Duodenal mucosa (tissue), 2 donors: ENCODE data around the gene TANGO2.

Experiments
- H3K27ac ChIP-seq: one replicate; pipeline ENCODE4 v1.7.0; 2013; ENCODE audit warnings: low read depth, low read length
- H3K27me3 ChIP-seq, 2 donors: one replicate each; pipeline ENCODE4 v1.7.0; 2013; ENCODE audit warnings: low read length in 2 of 2, control low read depth in 1 of 2; ENCODE audit not compliant: insufficient read depth in 2 of 2, control insufficient read depth in 1 of 2
- H3K36me3 ChIP-seq, 2 donors: one replicate each; pipeline ENCODE4 v1.7.0; 2013; ENCODE audit warnings: low read length in 2 of 2, control low read depth in 1 of 2; ENCODE audit not compliant: insufficient read depth in 2 of 2, control insufficient read depth in 1 of 2
- H3K4me1 ChIP-seq, 2 donors: one replicate each; pipeline ENCODE4 v1.7.0; 2013; ENCODE audit warnings: low read length in 2 of 2, control low read depth in 1 of 2; ENCODE audit not compliant: insufficient read depth in 2 of 2, control insufficient read depth in 1 of 2
- H3K4me3 ChIP-seq, 2 donors: one replicate each; pipeline ENCODE4 v1.7.0; 2013; ENCODE audit warnings: low read length in 2 of 2, low read depth in 1 of 2
- H3K9ac ChIP-seq, 2 donors: one replicate each; pipeline ENCODE4 v1.7.0; 2013; ENCODE audit warnings: low read length in 2 of 2, low read depth in 1 of 2
- H3K9me3 ChIP-seq, 2 donors: one replicate each; pipeline ENCODE4 v1.7.0; 2013; ENCODE audit warnings: low read length in 2 of 2, control low read depth in 1 of 2; ENCODE audit not compliant: control insufficient read depth in 1 of 2

Gene TANGO2

DNA sequence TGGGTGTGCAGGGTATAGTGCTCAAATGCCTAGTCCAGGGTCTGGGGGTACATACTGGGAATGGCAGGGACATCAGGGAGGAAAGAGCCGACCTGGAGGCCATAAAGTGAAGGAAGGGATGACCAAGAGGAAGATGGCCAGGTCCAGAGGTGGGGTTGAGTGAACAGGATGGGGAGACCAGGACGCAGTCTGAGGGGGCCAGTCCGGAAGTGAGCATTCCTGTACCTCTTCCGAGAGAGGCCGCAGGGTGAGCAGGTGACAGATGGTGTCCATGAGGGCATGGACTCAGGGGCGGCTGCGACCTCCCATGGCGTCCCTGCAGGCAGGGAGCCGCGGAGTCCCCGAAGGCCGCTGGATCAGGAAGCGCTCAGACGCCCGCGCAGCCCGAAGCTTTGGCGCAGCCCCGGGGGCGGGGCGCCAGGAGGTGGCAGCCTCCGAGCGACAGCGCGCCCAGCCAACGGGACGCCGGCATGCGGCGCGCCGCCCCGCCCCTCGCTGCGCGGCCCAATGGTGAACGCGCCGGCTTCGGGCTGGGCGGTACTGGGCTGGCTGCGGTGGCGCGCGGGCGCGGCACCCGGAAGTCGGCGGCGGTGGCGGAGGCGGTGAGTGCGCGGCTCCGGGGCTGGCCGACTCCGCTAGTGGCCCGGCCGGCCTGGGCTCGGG, at the start of gene TANGO2:
TSS of gene TANGO2 (plus strand) at position 578 of the 663 bp plus-strand sequence. CDS start 15,689 bp downstream, outside the sequence.
- H3K36me3 ChIP-seq, result peaks cover 0 to 6% of the 10 kb centered on the region in 2 donors
- peak within 1 kb of the TSS; percentile 95 to 98 for H3K4me3 ChIP-seq
- peak within 1 kb of the TSS; percentile 73 for H3K27ac ChIP-seq
- peaks cover 12 to 13% of the 10 kb centered on the region in 2 donors for H3K27me3 ChIP-seq
- peak within 1 kb of the TSS; percentile 95 for H3K9ac ChIP-seq
- peaks cover 14 to 28% of the 10 kb centered on the region in 2 donors for H3K4me1 ChIP-seq
- H3K9me3 ChIP-seq, result no peaks in the 10 kb centered on the region

GRCh38 chr22:19971276-19972124, 49.4 kb upstream of the TANGO2 start:
- H3K27me3 ChIP-seq, result no peaks in the 10 kb centered on the region
- no peak overlapping the region for H3K27ac ChIP-seq
- no peak overlapping the region for H3K4me3 ChIP-seq
- H3K9me3 ChIP-seq, result no peaks in the 10 kb centered on the region
- peaks cover 7 to 11% of the 10 kb centered on the region in 2 donors for H3K4me1 ChIP-seq
- peaks cover 11 to 28% of the 10 kb centered on the region in 2 donors for H3K36me3 ChIP-seq
- H3K9ac ChIP-seq, result no peak overlapping the region

DNA sequence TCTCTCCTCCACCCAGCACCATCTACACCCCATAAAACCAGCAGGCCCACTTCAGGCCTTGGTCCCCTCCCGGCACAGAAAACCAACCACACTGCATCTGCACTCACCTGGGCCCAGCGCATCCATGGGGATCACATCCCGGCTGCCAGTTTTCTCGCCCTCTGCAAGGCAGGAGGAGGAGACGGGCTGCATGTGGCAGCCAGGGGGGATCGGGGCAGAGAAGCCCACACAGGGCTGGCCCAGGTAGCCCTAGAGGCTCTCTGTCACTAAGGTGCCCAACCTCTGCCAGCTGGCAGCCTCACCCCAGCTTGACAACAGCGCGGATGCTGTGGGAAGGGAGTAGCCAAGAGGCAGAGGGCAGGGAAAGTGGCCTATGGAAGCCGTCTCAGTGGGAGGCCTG, 48.7 kb upstream of the TANGO2 start:
- Histone ChIP-seq H3K27me3 (no peaks in the 10 kb centered on the region), H3K9me3 (no peaks in the 10 kb centered on the region), H3K4me3 (no peak overlapping the region), H3K36me3 (peaks cover 11 to 21% of the 10 kb centered on the region in 2 donors), H3K9ac (no peak overlapping the region), H3K4me1 (peaks cover 7 to 11% of the 10 kb centered on the region in 2 donors), H3K27ac (no peak overlapping the region)

DNA sequence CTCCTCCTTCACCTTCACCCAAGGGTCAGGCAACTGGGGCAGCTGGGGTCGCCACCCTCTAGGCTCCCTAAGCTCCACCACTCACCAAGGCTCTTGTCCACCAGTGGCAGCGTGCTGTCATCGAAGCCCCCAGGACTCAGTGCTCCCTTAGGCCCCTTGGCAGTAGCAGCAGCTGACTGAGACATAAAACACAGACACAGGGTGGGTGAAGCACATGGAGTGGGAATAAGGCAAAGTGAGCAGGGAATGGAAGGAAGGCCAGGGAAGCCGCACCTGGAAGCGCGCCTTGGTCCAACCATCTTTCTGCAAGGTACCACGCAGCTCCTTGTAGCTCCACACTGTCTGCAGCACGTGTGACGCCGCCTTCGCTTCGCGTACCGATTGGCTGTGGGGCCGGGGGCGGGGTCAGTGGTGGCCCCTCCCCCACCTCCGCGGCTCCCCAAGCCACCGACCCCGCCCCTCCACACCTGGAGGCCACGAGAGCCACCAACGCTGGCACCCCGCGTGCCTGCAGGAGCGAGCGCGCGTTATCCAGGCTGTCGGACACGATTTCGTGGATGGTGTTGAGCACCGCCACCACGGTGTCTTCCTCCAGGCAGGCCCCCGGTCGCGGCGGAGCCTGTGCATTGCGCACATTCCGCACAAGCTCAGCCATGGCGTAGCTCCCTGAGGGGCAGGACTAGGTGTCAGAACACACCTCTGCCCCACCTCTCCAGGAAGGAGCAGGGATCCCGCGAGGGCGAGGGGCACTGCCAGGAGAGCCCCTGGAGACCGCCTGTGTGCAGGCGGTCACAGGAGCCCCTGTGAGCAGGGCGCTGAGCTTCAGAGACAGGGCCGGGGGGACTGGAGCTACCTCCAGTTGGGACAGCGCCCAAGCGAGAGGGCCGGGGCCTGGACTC, 48.0 kb upstream of the TANGO2 start:
- no peak overlapping the region for H3K9ac ChIP-seq
- H3K4me3 ChIP-seq, result no peak overlapping the region
- H3K27me3 ChIP-seq, result no peaks in the 10 kb centered on the region
- H3K4me1 ChIP-seq, result peaks cover 7 to 11% of the 10 kb centered on the region in 2 donors
- no peak overlapping the region for H3K27ac ChIP-seq
- H3K36me3 ChIP-seq, result peaks cover 6 to 16% of the 10 kb centered on the region in 2 donors
- H3K9me3 ChIP-seq, result no peaks in the 10 kb centered on the region

DNA sequence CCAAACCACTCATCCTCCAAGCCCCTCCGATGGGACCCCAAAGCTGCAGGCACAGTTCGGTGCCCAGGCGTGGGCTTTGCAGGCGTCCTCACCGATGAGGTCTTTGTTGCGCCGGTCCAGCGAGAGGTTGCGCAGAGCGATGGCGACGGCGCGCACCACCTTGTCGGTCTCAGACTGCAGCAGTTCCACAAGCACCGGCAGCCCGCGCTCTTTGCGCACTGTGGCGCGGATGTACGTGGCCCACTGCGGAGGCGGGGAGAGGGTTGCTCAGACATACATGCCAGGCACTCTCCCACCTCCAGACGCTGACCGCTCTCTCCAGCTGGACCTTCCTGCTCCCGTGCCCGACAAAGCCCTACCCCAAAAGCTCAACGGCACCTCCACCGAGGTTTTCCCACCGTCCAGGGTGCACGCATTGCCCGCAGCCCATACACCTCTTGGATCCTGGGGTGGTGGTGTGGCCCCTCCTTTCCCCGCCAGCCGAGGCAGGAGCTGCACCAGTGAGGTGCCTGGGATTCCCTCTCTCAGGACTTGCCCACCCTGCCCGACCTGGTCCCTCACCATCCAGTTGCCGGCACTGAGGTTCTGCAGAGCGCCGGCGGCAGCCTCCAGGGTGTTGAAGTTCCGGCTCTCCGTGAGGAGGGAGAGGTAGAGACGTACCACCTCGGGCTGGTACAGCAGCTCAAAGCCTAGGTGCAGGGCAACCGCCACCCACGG, 47.2 kb upstream of the TANGO2 start:
- Histone ChIP-seq H3K27ac (no peak overlapping the region), H3K9ac (no peak overlapping the region), H3K36me3 (peaks cover 3 to 8% of the 10 kb centered on the region in 2 donors), H3K9me3 (no peaks in the 10 kb centered on the region), H3K27me3 (no peaks in the 10 kb centered on the region), H3K4me3 (no peak overlapping the region), H3K4me1 (peaks cover 7 to 11% of the 10 kb centered on the region in 2 donors)

DNA sequence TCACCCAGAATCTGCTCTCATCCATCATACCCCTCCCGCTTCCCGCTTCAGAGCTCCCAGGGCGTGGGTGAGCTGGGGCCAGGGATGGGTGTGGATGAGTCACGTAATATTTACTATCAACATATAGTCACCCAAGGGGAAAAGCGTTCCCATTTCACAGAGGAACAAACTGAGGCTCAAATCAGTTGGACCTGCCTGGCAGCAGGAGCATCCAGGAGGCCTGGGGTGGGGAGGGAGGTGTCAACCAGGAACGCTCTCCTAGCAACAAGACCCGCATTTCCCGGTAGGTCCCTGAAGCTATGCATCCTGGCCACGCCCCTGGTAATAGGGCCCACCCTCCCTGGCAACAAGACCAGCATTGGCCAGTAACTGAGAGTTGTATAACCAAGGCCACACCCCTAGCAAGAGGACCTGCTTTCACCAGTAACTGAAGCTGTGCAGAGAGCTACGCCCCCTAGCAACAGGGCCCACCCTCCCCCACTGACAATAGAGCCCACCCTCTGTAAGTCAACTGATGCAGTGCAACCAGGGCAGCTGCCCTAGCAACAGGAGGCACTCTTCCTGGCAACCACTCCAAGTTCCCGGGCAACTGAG, 46.5 kb upstream of the TANGO2 start:
- no peak overlapping the region for H3K4me3 ChIP-seq
- H3K27ac ChIP-seq, result no peak overlapping the region
- no peak overlapping the region for H3K9ac ChIP-seq
- H3K36me3 ChIP-seq, result peaks cover 0 to 6% of the 10 kb centered on the region in 2 donors
- H3K27me3 ChIP-seq, result no peaks in the 10 kb centered on the region
- H3K4me1 ChIP-seq, result peaks cover 7 to 11% of the 10 kb centered on the region in 2 donors
- no peaks in the 10 kb centered on the region for H3K9me3 ChIP-seq

DNA sequence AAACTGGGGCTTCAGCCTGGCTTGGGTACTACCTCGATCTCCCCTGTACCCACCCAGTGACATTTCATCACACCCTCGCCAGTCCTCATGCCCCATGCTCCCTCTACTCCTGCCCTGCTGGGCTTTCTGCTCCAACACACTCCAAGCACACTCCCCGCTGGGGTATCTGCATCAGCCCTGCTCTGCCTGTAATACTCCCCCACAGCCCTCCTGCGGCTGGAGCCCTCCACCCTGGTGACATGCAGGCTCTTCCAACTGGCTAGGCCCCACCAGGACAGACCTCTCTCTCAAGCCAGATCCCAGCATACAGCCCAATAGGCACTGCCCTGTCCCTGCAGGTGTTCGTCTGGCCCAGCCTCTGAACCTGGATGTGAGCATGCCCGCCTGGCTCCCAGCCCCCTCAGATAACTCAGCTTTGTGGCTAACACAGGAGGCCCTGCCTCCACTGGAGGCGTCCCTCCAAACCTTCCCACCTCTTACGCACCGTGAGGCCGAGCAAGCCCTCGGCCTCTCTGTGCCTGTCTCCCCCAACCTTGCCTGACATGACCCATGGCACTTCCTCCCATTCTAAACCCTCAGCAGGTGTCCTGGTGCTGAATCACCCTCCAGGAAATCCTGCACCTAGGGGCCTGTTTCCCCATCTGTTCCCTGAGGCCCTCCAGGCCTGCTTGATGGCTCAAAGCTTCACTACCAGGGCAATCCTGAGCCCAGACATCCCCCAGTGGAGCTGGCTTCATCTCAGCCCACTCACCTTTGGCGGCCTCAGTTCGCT, 45.8 kb upstream of the TANGO2 start:
- H3K9ac ChIP-seq, result no peak overlapping the region
- H3K4me1 ChIP-seq, result peaks cover 7 to 11% of the 10 kb centered on the region in 2 donors
- no peak overlapping the region for H3K4me3 ChIP-seq
- H3K36me3 ChIP-seq, result peaks cover 0 to 4% of the 10 kb centered on the region in 2 donors
- H3K27ac ChIP-seq, result no peak overlapping the region
- H3K27me3 ChIP-seq, result no peaks in the 10 kb centered on the region
- H3K9me3 ChIP-seq, result no peaks in the 10 kb centered on the region

DNA sequence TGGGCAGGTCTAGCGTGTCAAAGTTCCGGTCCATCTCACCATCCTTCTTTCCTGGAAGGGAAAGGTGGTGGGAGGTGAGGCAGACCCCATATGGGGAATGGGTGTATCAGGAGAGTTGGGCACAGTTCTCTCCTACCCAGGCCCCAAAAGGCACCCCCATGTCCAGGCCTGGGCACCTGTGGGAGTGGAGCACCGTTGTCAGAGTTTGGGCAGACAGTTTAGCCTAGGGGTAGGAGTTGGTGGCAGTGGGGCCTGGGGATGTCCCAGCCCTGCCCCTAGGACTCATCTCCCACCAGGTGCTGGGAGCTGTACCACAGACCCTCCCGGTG, 45.2 kb upstream of the TANGO2 start:
- no peak overlapping the region for H3K4me3 ChIP-seq
- no peak overlapping the region for H3K9ac ChIP-seq
- no peak overlapping the region for H3K27ac ChIP-seq
- H3K9me3 ChIP-seq, result no peaks in the 10 kb centered on the region
- peaks cover 5 to 9% of the 10 kb centered on the region in 2 donors for H3K4me1 ChIP-seq
- H3K27me3 ChIP-seq, result no peaks in the 10 kb centered on the region
- H3K36me3 ChIP-seq, result peaks cover 0 to 4% of the 10 kb centered on the region in 2 donors

DNA sequence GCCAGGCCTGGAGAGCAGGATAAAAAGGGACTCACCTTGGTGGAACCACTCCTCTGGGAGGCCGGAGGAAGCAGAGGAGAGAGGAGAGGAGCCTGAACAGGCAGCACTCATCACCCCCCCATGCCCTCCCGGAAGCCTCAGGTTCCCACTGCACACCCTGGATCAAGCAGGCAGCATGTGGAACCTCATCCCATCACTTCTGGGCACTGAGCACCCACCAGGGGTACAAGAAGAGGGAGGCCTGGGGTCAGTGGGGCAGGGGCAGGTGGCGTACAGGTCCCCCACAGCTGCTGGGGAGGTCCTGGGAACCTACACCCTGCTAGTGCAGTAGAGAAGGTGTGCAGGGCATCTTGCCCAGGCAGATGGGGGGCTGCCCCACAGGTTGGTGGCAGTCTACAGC, 44.2 kb upstream of the TANGO2 start:
- Histone ChIP-seq H3K27ac (no peak overlapping the region), H3K36me3 (peaks cover 0 to 4% of the 10 kb centered on the region in 2 donors), H3K4me3 (no peak overlapping the region)

More for the DNA sequence above, 44.2 kb upstream of the TANGO2 start:
- Histone ChIP-seq H3K9ac (no peak overlapping the region), H3K9me3 (no peaks in the 10 kb centered on the region), H3K4me1 (no peaks in the 10 kb centered on the region), H3K27me3 (no peaks in the 10 kb centered on the region)
